ENCODE measurements around the gene FXYD4.

The FXYD4 gene

DNA sequence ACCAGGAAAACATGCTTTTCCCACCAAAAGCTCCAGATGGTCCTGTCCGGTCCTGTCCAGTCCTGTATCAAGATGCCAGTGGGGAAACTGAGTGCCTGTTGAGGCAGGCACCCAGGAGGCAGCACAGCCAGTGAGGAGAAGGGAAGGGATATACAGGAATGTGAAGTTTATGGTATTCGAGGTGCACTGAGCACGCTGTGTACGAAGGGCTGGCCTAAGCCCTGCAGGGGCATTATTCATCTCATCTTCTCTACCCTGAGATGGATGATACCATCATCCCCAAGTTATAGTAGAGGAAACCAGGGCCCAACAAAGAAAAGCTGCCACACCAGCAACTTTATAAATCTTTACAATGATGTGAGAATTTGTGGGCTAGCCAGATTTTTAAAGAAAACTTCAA, 23.4 kb upstream of the FXYD4 start:
- no peak for DNase-seq

DNA sequence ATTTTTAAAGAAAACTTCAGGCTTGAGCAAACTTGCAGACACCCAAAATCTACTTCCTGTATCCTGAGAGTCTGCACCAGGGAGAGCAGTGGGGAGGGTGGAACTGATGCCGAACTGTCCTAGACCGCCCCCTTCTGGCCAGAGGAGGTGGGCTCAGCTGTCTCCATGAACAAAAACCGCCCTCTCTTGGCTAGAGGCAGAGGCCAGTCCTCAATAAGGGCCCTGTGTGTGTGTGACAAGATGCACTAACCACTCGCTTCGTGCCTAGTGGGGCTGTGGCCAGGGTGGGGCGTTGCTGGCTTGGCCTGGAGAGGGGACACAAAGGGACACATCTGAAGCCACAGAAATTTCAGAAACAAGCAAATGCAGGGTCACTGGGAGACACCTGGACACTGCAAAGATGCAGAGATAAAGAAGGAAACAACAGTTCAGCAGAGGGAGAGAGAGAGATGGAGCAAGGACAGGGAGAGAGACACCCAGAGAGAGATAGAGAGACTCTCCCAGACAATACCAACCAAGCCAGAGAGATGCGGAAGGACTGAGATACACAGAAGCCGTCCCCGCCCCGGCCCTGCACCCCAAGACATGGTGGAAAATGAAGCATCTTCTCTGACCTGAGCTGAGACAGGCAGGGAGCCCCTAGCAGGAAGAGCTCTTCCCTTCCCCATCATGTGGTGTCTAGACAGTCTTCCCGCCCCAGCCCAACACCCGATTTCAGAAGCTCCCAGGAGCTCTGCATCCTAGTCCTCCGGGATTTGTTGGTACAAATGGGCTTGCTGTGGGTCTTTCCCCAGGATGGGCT, 22.7 kb upstream of the FXYD4 start:
- DNase-seq = peak; percentile 88 to 89

DNA sequence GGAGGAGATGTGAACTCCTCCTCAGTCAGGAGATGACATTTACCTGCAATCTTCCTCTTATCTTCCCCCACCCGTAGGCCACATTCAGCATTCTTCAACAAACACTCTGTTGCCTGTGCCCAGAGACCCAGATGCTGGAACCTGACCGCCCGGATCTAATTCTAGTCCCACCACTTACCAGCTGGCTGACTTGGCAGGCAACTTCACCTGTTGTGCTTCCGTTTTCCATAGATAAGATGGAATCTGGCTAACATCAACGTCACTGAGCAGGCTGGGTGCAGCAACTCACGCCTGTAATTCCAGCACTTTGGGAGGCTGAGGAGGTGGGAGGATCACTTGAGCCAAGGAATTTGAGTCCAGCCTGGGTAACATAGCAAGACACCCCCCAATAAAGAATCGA, 21.3 kb upstream of the FXYD4 start:
- no peak for DNase-seq

DNA sequence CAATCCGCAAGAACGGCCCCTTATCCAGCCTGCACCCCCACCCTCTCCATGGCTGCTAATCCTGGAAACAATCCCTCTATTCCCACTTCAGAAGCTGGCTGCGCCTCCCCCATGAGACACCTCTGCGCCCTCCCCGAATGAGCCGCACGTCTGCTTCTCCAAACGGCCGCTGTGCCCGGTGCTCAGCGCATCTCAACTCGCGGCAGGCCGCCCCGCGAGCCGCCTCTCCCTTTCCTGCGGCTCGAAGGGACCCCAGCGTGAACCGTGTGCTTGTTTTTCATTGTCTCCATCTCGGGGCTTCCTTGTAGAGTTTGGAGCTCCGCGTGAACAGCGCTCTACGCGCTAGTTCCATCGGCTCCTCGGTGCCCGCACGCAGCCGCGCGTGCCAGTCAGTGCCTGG, 20.8 kb upstream of the FXYD4 start:
- no peak for DNase-seq

DNA sequence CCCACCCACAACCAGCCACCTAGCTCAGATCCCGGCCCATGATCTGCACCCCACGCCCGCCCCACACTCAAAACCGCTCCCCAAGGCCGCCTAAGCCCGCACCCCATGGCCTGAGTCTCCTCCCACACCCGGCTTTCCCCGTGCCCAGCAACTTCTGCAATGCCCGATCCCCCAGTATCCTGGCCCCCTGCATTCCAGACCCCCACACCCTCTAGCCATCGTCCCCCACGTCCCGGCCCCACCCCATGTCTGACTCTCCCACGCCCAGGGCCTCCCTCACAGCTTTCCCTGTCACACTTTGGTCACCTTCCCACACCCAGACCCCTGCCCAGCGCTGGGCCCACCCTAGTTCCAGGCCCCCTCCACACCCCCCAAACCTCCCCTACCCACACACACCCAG, 20.1 kb upstream of the FXYD4 start:
- no peak for DNase-seq

DNA sequence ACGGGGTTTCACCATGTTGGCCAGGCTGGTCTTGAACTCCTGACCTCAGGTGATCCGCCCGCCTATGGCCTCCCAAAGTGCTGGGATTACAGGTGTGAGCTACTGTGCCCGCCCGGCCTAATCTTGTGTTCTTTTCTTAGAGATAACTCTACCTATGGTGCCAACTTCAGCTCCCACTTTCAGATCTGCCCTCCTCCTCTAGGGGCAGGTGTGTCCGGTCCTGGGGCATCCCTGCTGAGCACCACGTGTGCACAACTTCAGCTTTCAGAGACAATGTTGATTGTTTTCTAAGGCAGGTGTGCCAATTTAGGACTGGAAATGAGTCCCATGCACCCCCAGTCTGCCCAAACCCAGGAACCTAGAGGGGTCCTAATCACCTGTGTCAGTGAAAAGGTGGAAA, 18.5 kb upstream of the FXYD4 start:
- no peak for DNase-seq

DNA sequence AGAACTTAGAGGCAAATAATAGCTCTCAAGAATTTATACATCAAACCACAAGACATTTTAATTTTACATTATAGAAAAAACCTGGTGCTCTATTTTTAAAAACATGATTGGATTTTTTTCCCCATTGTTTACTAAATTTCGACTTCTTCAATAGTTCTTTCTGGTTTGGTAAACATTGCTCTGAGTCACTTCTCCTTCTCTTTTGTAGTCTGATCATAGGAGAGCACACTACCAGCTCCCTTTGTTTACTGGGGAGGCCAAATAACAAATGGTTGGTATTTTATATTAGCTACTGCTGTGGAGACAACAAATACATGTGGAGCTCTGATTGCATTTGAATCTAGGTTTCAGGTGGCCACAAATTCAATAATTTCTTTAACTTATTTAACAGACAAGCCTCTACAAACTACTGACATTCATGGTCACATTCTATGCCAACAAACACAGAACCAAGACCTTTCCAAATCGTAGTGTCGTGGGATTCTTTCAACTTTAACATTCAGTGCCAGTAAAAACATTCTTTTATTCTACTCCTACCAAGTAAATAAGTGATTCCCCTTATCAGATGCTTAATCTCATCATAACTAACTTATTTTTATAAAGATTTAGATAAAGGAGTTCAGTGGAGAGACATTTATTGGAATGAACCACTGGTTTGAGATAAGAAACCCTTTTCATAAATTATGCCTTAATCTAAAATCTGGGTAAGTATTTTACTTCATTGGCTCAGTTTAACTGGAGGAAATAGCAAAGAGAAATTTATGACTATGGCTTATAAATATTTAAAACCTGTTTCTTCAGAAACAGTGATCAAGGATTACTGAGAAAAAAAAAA, 17.7 kb upstream of the FXYD4 start:
- DNase-seq = no peak

DNA sequence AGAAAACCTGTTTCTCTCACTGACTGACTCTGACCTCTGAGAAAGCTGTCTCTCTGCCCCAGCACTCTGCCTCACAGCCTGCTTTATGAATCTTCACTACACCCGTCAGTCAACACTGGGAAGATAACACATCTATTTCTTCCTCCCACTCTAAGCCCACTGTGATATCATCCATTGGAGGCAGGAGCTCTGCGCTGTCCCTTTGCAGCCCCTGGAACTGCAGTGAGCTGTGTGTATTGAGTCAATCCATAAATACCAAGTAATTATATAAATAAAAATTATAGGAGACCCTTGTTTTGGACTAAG, 17.2 kb upstream of the FXYD4 start:
- DNase-seq = no peak

DNA sequence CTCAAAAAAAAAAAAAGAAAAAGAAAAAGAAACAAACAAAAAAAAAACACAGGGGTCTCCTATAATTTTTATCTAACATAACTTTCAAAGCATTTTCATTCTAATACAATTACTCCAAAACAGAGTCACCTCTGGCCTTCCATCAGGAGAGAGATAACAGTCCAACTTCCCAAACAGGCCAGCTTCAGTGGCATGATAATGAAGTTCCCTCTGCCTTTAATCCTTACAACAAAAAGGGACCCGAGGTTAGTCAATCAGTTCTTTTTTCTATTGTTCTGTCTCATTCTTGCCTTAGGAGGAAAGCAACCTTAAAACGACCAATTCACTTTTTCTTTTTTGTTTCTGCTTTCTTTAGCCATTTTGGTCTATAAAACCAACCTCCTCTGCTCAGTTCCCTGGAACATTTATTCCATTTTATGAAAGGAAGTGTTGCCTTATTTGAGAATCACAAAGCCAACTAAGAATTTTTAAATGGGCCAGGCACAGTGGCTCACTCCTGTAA, 16.5 kb upstream of the FXYD4 start:
- no peak for DNase-seq

DNA sequence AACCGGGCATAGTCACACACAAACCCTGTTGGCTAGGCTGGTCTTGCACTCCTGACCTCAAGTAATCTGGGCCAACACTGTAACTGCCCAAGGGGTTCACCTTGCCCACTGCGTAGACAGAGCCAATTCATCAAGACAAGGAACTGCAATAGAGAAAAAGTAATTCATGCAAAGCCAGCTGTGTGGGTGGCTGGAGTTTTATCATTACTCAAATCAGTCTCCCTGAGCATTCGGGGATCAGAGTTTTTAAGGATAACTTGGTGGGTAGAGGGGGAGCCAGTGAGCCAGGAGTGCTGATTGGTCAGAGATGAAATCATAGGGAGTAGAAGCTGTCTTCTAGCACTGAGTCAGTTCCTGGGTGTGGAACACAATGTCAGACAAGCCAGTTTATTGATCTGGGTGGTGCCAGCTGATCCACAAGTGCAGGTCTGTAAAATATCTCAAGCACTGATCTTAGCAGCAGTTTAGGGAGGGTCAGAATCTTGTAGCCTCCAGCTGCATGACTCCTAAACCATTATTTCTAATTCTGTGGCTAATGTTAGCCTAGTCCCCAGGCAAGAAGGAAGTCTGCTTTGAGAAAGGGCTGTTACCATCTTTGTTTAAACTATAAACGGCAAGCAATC, 15.6 kb upstream of the FXYD4 start:
- DNase-seq = peak in 1 of 2 donors; percentile 5

DNA sequence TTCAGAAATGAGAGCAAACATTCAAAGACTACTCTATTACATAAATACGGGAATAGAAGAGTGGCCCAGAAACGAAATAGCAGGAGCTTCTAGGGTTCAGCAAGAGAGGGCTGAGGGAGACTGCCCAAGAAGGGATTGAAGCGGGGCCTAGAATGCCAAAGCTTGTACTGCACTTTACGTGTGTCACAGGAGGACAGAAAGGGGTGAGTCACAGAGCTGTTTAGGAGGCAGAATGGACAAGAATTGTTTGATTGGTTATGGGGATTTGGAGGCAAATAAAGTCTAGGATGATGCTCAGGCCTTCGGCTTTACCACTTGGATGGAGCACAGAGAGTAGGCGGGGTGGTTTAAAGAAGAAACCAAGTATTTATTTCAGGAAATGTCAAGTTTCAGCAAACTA, 11.3 kb upstream of the FXYD4 start:
- DNase-seq = no peak

DNA sequence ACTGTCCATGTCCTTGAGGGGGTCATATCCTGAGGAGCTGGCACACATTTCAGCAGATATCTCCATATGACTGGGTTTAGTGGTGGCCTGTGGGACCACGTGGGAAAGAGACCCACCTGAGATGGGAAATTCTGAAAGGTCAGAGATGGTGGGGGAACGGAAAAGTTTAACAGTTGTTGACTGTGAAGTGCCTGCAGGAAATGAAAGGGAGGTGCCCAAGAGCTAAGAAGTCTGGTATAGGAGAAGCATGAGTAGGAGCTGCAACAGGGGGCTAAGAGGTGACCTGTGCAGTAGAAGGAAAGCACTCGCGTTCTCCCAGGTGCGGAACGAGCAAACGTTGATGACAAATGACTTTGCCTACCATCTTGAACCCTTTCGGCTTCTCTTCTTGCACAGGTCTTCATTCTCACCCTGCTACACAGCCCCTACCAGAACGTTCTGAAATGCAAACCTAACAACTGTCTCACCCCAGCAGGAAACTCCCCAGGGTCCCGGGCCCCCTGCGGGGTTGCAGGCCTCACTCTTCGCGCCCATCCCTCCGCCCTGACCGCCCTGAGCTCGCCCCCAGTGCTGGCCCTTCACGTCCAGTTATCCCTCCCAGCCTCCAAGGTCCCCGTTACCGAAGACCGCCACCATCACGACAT, 9.8 kb upstream of the FXYD4 start:
- DNase-seq = peak; percentile 21 to 31

DNA sequence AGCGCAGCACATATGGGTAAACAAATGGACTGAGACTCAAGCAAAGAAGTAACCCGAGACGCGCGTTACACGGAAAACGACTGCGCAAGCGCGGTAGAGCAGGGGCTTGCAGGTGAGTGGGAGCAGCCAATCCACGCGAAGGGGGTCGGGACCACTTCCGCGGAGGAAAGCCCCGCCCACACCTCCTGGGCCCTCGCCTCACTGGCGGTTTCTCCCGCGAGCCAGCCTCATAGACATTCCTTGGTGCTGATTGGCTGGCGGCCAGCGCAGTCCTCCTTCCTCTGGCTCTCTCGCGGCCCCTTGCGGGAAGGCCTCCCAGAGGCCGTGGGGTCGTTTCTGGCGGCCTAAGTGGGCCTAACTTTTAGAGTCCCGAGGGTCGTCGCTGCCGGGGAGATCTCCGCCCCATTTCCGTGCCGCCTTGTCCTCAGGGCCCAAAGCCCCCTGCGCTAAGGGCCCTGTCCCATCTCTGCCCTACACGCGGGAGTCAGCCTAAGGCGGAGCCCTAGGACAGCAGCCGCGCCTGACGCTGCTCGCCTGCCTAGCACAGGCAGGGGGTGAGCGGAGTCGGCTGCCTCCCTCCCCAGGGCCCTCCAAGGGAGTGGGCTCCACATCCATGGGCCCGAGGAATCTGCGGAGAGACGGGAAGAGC, 9.1 kb upstream of the FXYD4 start:
- peak; percentile 99 for DNase-seq

DNA sequence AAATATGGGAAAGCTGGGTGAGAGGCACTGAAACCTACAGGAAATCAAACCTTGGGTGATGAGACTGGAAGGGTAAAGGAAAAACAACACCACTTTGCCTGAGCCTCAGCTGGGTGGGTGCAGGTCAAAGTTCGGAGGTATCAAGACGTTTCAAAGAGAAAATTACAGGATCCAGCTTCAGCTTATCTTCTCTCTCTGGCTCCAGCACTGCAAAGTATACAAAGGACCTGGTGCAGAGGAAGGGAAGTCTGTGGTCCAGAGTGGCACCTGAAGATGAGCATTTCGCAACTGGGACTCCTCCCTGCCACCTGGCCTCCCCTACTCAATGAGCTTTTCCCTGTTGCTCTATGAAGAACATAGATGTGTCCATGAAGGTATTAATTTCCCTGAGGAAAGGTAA, 6.4 kb upstream of the FXYD4 start:
- no peak for DNase-seq

DNA sequence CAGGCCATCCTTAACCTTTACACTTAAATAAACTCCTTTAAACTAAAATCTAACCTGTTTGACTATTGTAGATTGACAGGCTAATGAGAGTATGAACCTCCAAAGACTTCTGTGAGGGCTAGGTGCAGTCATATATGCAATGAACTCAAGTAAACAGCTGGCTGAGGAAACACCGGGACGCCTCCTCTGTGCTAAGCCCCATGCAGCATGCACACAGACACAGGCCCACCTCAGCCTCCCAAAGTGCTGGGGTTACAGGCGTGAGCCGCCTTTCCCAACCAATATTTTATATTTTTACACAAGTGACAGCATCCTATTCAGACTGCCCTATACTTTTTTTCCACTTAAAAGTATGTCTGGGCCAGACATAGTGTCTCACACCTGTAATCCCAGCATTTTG, 1.5 kb upstream of the FXYD4 start:
- DNase-seq = no peak

DNA sequence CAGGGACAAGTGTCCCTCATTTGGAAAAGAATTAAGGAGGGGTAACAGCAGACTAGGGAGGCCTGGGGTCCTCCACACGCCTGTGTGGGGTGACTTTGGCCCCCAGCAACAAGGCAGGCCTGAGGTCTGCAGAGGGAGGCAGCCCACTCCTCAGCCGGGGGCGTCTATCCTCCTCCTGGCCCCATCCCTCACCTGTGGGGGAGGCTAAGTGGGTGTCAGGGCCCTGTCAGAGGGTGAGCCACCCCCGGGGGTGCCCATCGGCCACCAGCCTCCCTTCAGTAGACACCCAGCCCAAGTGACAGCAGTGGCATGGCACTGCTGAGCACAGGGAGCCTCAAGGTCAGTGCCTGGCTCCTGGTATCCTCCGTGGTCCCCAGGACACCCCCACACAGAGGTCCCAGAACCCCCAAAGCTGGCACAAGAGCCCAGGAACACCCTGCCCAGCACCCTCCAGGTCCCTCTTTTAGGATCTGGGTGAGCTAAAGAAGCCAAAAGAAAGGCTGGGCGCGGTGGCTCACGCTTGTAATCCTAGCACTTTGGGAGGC, 693 bp upstream of the FXYD4 start:
- no peak for DNase-seq

DNA sequence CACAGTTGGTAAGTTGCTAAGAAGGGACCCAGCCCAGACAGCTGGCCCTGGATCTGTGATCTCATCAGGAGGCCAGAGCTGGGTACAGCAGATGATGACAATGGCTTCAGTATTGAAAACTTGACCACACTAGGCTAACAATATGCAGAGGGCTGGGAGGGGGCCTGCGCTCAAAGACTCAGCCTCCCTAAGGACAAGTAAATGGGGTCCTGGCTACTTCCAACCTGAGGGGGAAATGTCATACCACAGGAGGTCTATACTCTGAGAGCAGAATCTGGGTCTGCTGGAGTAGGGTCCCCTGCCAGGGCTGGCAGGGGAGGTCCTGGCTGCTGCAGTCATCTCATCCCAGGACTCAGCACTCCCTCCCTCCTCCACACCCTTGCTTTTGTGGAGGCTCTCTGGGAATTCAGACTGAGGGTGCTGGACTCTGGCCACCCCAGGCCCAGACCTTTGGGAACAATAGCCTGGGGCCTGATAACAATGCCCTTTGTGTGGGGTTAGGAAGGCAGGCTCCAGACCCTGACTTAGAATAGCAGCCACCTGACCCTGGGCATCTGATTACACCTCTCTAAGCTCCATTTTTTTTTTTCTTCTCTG, 1.4 kb downstream of the FXYD4 start:
- DNase-seq = no peak

DNA sequence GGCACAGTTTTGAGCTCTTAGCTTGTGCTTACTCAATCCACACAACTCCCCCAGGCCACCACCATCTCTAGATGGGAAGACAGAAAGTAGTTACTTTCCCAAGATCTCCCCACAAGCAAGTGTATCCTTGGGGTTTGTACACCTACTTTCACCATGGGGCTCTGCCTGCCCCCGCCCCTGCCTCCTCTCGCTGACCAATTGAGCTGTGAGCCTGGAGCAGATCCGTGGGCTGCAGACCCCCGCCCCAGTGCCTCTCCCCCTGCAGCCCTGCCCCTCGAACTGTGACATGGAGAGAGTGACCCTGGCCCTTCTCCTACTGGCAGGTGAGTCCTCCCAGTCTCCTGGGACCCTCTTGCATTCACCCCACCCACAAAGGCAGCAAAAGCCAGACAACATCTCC, 2.0 kb downstream of the FXYD4 start:
- no peak for DNase-seq

DNA sequence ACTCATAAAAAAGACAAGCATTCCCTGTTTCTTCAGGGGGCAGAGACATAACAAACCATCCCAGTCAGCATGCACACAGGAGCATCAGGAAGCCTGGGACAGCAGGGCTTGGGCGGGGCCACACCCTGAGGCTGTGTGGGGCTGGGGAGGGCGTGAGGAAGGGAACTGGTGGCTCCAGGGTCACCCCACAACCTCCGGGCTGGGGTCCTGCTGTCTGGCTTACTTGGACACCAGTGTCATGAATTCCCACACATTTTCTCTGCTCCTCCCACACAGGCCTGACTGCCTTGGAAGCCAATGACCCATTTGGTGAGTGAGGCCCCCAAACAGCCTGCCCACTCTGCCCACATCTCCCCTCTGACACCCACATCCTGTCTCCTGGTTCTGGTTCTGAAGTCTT, 2.8 kb downstream of the FXYD4 start:
- DNase-seq = no peak

DNA sequence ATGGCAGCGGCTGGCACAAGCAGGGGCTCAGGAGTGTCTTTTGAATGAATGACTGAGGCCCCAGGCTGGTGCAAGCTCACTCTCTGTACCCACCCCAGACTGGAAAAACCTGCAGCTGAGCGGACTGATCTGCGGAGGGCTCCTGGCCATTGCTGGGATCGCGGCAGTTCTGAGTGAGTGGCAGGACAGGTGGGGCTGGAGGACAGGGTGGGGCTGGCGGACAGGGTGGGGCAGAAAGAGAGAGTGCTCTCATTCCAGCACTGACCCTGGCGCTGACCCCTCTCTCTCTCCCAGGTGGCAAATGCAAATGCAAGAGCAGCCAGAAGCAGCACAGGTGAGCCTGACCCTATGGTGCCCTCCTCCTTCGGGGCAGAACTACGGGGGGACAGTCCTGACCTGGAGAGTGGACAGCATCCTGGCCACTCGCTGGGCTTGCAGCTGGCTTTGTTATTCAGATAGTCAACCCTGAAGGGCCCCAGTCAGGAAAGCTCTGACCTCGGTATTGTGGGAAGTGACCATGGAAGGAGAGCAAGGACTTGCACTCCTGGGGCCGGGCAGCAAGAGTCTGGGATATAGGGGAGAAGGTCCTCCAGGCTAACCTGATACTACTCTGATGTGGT, 4.1 kb downstream of the FXYD4 start:
- DNase-seq = no peak

DNA sequence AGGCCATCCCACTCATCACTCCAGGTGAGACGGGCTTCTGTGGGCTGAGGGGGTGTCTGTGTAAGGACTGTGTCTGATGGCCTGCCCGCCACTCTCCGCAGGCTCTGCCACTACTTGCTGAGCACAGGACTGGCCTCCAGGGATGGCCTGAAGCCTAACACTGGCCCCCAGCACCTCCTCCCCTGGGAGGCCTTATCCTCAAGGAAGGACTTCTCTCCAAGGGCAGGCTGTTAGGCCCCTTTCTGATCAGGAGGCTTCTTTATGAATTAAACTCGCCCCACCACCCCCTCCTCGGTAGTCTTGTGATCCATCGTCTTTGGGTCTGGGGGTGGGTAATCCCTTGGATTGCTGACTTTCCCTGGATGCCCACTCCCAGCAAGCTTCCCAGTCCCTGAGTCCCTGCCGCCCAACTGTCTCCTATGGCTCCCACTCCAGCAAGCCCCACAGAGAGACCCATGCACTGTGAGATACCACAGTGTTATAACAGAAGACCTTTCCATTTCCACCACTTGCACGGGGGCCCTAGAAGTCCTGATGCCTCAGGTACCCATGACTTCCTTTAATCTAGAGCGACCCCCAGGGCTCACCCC, 4.7 kb downstream of the FXYD4 start:
- no peak for DNase-seq

All from stimulated activated CD4-positive, alpha-beta T cell treated with anti-CD3 and anti-CD28 coated beads, Interleukin-2, amount 100 ng/mL, for 24 hours (primary cell).